Measurements from ENCODE around the gene MRPL12. TPM values are rescaled to one million over a fixed set of nuclear protein-coding genes. Genes with fewer than 3 reads are reported as not detected.

Gene MRPL12
- total and polyA plus RNA-seq, 2 of the 13 experiments (the other 11 are each of a cell fraction or from before 2014, with no cell fraction given), result 39.1 to 94.1 TPM

GRCh38 chr17:81727324-81728031 lies 24.3 kb downstream of the MRPL12 start (continued):
- TF ChIP-seq ZNF230 (CRISPR knock-in tag; IDR thresholded peaks at IDR 0.05), result peak; percentile 98
- peak; percentile 78 for TF ChIP-seq FOXJ3 (CRISPR knock-in tag; IDR thresholded peaks at IDR 0.05; ENCODE audit: borderline replicate concordance)
- TF ChIP-seq AKNA (CRISPR knock-in tag; IDR thresholded peaks at IDR 0.05; ENCODE audit: borderline replicate concordance), result peak; percentile 98
- TF ChIP-seq HIC2 (CRISPR knock-in tag; IDR thresholded peaks at IDR 0.05; ENCODE audit: low read depth), result peak; percentile 88
- peak; percentile 93 for TF ChIP-seq JARID2 (CRISPR knock-in tag; IDR thresholded peaks at IDR 0.05; ENCODE audit: insufficient replicate concordance)
- TF ChIP-seq ZNF263 (CRISPR knock-in tag; IDR thresholded peaks at IDR 0.05), result peak; percentile 88
- TF ChIP-seq ATF3 (CRISPR knock-in tag; IDR thresholded peaks at IDR 0.05), result peak; percentile 82; the same call in 1 of the 2 replicates
- no peak for TF ChIP-seq SMC3 (IDR thresholded peaks at IDR 0.05; ENCODE audit: low read length)
- TF ChIP-seq PITX1 (CRISPR knock-in tag; IDR thresholded peaks at IDR 0.05), result peak; percentile 96
- no peak for TF ChIP-seq PLRG1 (conservative IDR thresholded peaks at IDR 0.05)
- 0 out of 2 replicates have a peak, but pooled peaks have one; percentile 47 for TF ChIP-seq IRX3 (CRISPR knock-in tag; IDR thresholded peaks at IDR 0.05; ENCODE audit: borderline replicate concordance, low read depth)
- TF ChIP-seq ZBTB25 (CRISPR knock-in tag; IDR thresholded peaks at IDR 0.05), result peak; percentile 98
- peak; percentile 98 for TF ChIP-seq REXO4 (CRISPR knock-in tag; IDR thresholded peaks at IDR 0.05; ENCODE audit: borderline replicate concordance)
- TF ChIP-seq ZNF576 (CRISPR knock-in tag; IDR thresholded peaks at IDR 0.05), result peak; percentile 87; the same call in 1 of the 2 replicates
- peak; percentile 90; the same call in 1 of the 2 replicates for TF ChIP-seq XBP1 (CRISPR knock-in tag; IDR thresholded peaks at IDR 0.05)
- peak; percentile 88; the same call in 1 of the 2 replicates for TF ChIP-seq PHF21A (CRISPR knock-in tag; IDR thresholded peaks at IDR 0.05)
- TF ChIP-seq, protein P1, sequence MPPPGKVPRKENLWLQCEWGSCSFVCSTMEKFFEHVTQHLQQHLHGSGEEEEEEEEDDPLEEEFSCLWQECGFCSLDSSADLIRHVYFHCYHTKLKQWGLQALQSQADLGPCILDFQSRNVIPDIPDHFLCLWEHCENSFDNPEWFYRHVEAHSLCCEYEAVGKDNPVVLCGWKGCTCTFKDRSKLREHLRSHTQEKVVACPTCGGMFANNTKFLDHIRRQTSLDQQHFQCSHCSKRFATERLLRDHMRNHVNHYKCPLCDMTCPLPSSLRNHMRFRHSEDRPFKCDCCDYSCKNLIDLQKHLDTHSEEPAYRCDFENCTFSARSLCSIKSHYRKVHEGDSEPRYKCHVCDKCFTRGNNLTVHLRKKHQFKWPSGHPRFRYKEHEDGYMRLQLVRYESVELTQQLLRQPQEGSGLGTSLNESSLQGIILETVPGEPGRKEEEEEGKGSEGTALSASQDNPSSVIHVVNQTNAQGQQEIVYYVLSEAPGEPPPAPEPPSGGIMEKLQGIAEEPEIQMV (CRISPR knock-in tag; IDR thresholded peaks at IDR 0.05; ENCODE audit: low read depth), result peak; percentile 92
- peak; percentile 93 for TF ChIP-seq ZNF709 (CRISPR knock-in tag; IDR thresholded peaks at IDR 0.05)
- peak; percentile 99 for TF ChIP-seq ZFP37 (CRISPR knock-in tag; IDR thresholded peaks at IDR 0.05; ENCODE audit: borderline replicate concordance)

All from HepG2 (cell line).